Left ventricle myocardium inferior (tissue), 1 donor: ENCODE results near the gene AURKA. TPM values are rescaled to one million over a fixed set of nuclear protein-coding genes. Genes with fewer than 3 reads are reported as not detected.
A peak's percentile ranks its signal among the peaks of the same experiment; 100 is the strongest.
"Not testable (repeated sequence)": the region's sequence is repeated elsewhere in the genome, so short reads cannot be mapped to it uniquely, and the experiment has no call there.

ENCODE experiments used
- DNase-seq: peaks from one replicate; pipeline ENCODE4 v3.0.0-alpha.2; 2020
- H3K27ac ChIP-seq: fragments of 200-600 bp; replicated peaks from 2 replicates; pipeline ENCODE4 v1.8.0; 2021
- H3K27me3 ChIP-seq: fragments of 200-600 bp; 2 replicates; pipeline ENCODE4 v1.8.0; 2021; ENCODE audit warnings: low read depth
- H3K36me3 ChIP-seq: fragments of 200-600 bp; 2 replicates; pipeline ENCODE4 v1.8.0; 2021
- H3K4me1 ChIP-seq: fragments of 200-600 bp; 2 replicates; pipeline ENCODE4 v1.8.0; 2021
- H3K4me3 ChIP-seq: fragments of 200-600 bp; 2 replicates; pipeline ENCODE4 v1.8.0; 2021; ENCODE audit warnings: mild to moderate bottlenecking, moderate library complexity
- H3K9me3 ChIP-seq: fragments of 200-600 bp; replicated peaks from 2 replicates; pipeline ENCODE4 v1.8.0; 2021
- intact Hi-C: fragments of 100-400 bp; cut with micrococcal nuclease; formaldehyde crosslinking; loops from one replicate; pipeline ENCODE4 v1.11.0; 2022
- total RNA-seq: library from RNA; stranded (reverse); fragmentation: NEBNext Ultra II Directional; extraction: Animal tissue kit (Norgen Biotek cat#: 25700); gene quantifications from one replicate; pipeline ENCODE4 v1.2.1, GENCODE V29; 2021
- TF ChIP-seq, protein P1 (sequence below): fragments of 200-600 bp; IDR thresholded peaks from 2 replicates; pipeline ENCODE4 v1.8.0; 2021; ENCODE audit warnings: antibody characterized with exemption, mild to moderate bottlenecking, borderline replicate concordance
- donor health status: DM: no; HTN: yes; CAD: no; lungs with severe emphysema.

Gene AURKA
- total RNA-seq, 1 donor from 2014 or later: 7.8 TPM

DNA sequence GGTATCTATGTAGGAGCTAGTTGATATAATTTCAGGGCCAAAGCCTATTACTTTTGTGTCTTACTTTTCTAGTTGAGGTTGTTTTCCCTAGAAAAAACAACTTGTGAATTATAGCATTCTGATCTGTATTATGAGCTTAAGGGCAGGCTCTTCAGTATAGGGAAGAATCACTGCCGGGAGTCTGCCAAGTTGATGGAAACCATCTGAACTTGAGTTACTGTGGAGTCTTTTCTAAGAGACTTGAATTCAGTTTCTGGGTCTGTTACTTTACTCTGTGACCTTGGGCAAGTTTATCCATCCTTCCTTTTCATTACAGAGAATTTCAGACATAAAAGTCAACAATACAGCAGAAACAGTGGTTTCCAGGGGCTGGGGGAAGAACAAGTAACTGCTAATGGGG is 17.9 kb upstream of the AURKA start:
- H3K4me3 ChIP-seq: no peak overlapping the region
- peaks cover 23% of the 10 kb centered on the region for H3K36me3 ChIP-seq
- H3K27me3 ChIP-seq: no peaks in the 10 kb centered on the region
- DNase-seq: no peak
- intact Hi-C loops: no loop called here
- no peaks in the 10 kb centered on the region for H3K9me3 ChIP-seq
- H3K4me1 ChIP-seq: peaks cover 47% of the 10 kb centered on the region
- TF ChIP-seq, protein P1, sequence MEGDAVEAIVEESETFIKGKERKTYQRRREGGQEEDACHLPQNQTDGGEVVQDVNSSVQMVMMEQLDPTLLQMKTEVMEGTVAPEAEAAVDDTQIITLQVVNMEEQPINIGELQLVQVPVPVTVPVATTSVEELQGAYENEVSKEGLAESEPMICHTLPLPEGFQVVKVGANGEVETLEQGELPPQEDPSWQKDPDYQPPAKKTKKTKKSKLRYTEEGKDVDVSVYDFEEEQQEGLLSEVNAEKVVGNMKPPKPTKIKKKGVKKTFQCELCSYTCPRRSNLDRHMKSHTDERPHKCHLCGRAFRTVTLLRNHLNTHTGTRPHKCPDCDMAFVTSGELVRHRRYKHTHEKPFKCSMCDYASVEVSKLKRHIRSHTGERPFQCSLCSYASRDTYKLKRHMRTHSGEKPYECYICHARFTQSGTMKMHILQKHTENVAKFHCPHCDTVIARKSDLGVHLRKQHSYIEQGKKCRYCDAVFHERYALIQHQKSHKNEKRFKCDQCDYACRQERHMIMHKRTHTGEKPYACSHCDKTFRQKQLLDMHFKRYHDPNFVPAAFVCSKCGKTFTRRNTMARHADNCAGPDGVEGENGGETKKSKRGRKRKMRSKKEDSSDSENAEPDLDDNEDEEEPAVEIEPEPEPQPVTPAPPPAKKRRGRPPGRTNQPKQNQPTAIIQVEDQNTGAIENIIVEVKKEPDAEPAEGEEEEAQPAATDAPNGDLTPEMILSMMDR: no peak
- H3K27ac ChIP-seq: peak overlapping the region; percentile 24

DNA sequence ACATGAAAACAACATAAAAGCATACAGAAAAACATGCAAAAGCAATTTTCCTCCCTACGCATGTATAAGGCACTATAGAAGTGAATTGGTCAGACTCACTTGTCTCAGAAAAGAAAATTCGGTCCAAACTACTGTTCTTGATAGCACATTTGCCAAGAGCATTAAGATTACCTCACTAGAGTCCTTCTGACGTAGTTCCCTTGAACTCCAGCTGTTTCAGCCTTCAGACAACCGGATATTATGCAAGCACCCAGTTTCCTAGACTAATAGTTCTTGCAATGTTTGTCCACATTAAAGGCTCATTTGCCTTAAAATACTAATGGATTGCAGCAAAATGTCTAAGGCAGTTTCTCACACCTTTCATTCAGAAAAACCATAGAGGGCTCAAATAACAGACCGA is 17.5 kb upstream of the AURKA start:
- Histone ChIP-seq H3K27ac (peak overlapping the region; percentile 24), H3K36me3 (peaks cover 27% of the 10 kb centered on the region), H3K9me3 (no peaks in the 10 kb centered on the region), H3K4me3 (no peak overlapping the region), H3K27me3 (no peaks in the 10 kb centered on the region), H3K4me1 (peaks cover 47% of the 10 kb centered on the region)
- intact Hi-C loops: no loop called here
- DNase-seq: no peak
- TF ChIP-seq, protein P1: no peak

DNA sequence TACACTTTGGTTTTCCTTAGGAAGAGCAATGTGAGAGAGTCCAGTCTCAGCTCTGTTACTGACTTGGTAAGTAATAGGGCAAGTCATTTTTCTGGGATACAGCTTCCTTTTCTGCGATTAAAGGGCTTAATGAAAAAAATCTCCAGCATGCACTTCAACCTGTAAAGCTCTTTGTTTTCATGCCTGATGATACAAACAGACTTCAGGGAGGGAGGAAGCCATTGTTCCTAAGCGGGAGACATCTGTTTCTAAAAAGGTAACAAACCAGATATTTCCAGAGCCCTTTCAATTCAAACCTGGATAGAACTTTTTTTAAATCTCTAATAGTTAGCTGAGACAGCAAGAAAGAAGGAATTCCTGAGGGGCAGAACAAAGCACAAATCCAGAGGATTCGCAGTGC is 14.9 kb upstream of the AURKA start:
- Histone ChIP-seq H3K27ac (peak overlapping the region; percentile 80), H3K4me1 (peaks cover 41% of the 10 kb centered on the region), H3K36me3 (peaks cover 53% of the 10 kb centered on the region), H3K4me3 (no peak overlapping the region), H3K27me3 (no peaks in the 10 kb centered on the region), H3K9me3 (no peaks in the 10 kb centered on the region)
- intact Hi-C loops: no loop called here
- no peak for DNase-seq
- TF ChIP-seq, protein P1: no peak

DNA sequence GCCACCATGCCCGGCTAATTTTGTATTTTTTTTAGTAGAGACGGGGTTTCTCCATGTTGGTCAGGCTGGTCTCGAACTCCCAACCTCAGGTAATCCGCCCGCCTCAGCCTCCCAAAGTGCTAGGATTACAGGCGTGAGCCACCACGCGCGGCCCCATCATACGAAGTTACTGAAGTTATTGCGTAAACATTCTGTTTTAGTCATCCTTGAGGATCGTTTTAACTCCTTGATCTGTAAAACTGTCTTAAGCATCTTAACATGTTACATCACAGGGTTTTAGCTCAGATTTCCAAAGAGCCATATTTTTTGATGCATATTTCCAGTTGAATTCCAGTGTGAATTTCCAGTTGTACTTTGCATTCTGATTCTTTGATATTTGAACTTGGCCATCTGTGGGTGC is 13.3 kb upstream of the AURKA start:
- H3K9me3 ChIP-seq, H3K27ac ChIP-seq, H3K4me3 ChIP-seq, DNase-seq, H3K27me3 ChIP-seq, intact Hi-C loops: not testable (repeated sequence)
- H3K4me1 ChIP-seq: peaks cover 30% of the 10 kb centered on the region
- H3K36me3 ChIP-seq: peaks cover 62% of the 10 kb centered on the region

DNA sequence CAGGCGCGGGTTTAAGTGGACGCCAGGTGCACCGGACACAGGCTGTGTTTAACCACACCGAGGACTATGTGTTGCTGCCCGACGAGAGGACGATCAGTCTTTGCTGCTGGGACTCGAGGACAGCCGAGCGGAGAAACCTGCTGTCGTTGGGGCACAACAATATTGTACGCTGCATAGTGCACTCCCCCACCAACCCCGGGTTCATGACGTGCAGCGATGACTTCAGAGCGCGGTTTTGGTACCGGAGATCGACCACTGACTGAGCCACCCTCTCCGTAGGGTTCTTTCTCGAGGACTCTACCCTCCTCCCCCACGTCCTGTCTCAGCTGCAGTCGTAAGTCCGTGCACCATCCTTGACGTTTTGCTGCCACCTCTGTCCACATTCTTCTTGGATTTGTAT is 11.4 kb upstream of the AURKA start:
- no peak overlapping the region for H3K27ac ChIP-seq
- H3K27me3 ChIP-seq: no peaks in the 10 kb centered on the region
- intact Hi-C loops: no loop called here
- no peak for DNase-seq
- H3K4me1 ChIP-seq: peaks cover 24% of the 10 kb centered on the region
- TF ChIP-seq, protein P1: no peak
- peaks cover 77% of the 10 kb centered on the region for H3K36me3 ChIP-seq
- no peak overlapping the region for H3K4me3 ChIP-seq
- no peaks in the 10 kb centered on the region for H3K9me3 ChIP-seq

DNA sequence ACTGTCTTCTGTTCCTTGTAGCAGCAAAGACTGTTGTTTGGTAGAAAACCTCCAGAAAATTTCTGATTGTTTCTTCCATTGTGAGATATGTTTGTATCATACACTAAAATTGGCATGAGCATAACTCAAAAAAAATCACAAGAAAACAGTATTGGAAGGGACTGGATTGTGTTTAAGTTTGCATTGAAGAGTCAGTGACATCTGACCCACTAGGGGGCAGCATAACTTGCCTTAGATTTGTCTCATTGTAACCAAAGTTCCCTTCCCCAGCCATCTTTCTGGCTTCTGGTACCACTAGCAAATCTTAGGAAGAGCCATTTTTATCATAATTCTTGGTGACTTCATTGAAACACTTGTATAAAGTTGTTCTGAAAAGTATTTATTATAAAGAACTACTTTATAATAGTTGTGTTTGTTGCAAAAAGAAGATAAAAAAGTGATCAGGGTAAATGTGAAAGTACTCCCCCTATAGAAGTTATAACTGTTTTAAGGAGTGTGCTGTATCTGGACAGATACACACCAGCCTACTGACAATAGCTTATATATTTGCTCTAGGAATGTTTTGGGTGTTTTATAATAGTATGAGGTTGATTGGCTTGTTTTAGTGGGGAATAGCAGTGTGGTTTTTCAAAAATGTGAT is 8.1 kb upstream of the AURKA start:
- no peaks in the 10 kb centered on the region for H3K27me3 ChIP-seq
- H3K9me3 ChIP-seq: no peaks in the 10 kb centered on the region
- H3K27ac ChIP-seq: no peak overlapping the region
- no peak overlapping the region for H3K4me3 ChIP-seq
- TF ChIP-seq, protein P1: peak; percentile 87
- no peak for DNase-seq
- intact Hi-C loops: no loop called here
- H3K4me1 ChIP-seq: peaks cover 12% of the 10 kb centered on the region
- H3K36me3 ChIP-seq: peaks cover 88% of the 10 kb centered on the region
